ENCODE measurements around the gene PPP1R13B. TPM values are rescaled to one million over a fixed set of nuclear protein-coding genes. Genes with fewer than 3 reads are reported as not detected.

Gene PPP1R13B
- total RNA-seq, 3 donors from 2014 or later = 6.4 to 21.8 (median 18.4) TPM

DNA sequence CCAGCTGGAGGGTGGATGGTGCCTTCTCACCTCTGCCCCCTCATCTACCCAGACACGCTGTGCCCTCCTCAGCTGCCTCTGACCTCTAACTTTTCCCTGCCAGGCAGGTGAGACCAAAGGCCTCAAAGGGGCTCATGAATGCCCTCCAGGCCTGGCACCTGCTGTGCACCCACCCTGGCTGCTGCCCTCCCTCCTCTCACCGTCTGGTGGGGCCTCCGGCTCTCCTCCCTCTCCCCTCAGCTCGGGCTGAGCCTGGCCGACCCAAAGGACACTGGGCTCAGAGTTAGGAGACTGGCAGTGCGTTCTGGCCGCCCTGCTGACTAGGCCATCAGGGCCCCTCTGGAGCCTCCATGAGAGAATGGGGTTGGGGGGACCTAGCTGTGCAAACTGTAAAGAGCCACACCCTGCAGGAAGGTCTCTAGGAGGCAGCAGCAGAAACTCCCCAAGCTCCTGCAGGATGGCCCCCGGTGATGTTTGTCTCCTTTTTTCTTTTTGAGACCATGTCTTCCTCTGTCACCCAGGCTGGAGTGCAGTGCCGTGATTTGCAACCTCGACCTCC is 40.3 kb upstream of the PPP1R13B start:
- Histone ChIP-seq H3K27me3 (no peaks in the 10 kb centered on the region), H3K27ac (no peak overlapping the region), H3K4me1 (no peaks in the 10 kb centered on the region), H3K36me3 (no peaks in the 10 kb centered on the region), H3K4me3 (no peak overlapping the region), H3K9me3 (no peaks in the 10 kb centered on the region)
- no peak for DNase-seq (ENCODE audit: low spot score in 2 of 2)
- no peak for TF ChIP-seq POLR2AphosphoS5 (IDR thresholded peaks at IDR 0.05)
- TF ChIP-seq, protein P1, sequence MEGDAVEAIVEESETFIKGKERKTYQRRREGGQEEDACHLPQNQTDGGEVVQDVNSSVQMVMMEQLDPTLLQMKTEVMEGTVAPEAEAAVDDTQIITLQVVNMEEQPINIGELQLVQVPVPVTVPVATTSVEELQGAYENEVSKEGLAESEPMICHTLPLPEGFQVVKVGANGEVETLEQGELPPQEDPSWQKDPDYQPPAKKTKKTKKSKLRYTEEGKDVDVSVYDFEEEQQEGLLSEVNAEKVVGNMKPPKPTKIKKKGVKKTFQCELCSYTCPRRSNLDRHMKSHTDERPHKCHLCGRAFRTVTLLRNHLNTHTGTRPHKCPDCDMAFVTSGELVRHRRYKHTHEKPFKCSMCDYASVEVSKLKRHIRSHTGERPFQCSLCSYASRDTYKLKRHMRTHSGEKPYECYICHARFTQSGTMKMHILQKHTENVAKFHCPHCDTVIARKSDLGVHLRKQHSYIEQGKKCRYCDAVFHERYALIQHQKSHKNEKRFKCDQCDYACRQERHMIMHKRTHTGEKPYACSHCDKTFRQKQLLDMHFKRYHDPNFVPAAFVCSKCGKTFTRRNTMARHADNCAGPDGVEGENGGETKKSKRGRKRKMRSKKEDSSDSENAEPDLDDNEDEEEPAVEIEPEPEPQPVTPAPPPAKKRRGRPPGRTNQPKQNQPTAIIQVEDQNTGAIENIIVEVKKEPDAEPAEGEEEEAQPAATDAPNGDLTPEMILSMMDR (IDR thresholded peaks at IDR 0.05) = no peak
- TF ChIP-seq POLR2A (IDR thresholded peaks at IDR 0.05) = no peak
- intact Hi-C loops (cut with DNase I; ENCODE audit: low total_unique reads) = no loop called here

DNA sequence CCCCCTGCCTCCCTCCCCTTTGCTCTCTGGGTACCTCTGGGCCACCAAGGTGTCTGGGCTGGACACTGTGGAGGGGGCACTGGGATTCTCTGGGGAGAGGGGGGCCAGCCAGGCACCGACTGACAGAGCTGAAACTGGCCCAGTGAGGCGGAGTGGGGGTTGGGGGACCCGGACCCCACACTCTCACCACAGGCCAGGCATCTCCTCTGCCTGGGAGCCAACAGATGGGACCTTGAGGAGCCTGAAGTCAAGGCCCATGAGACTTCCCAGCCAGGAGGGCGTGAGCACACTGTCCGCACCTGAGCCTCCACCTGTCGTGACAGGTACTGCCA is 39.8 kb upstream of the PPP1R13B start:
- Histone ChIP-seq H3K27me3 (no peaks in the 10 kb centered on the region), H3K36me3 (no peaks in the 10 kb centered on the region), H3K4me3 (no peak overlapping the region), H3K27ac (no peak overlapping the region), H3K9me3 (no peaks in the 10 kb centered on the region), H3K4me1 (no peaks in the 10 kb centered on the region)
- DNase-seq (ENCODE audit: low spot score in 2 of 2) = no peak
- no peak for TF ChIP-seq POLR2A (IDR thresholded peaks at IDR 0.05)
- TF ChIP-seq POLR2AphosphoS5 (IDR thresholded peaks at IDR 0.05) = no peak
- TF ChIP-seq, protein P1 (IDR thresholded peaks at IDR 0.05) = no peak
- intact Hi-C loops (cut with DNase I; ENCODE audit: low total_unique reads) = no loop called here

DNA sequence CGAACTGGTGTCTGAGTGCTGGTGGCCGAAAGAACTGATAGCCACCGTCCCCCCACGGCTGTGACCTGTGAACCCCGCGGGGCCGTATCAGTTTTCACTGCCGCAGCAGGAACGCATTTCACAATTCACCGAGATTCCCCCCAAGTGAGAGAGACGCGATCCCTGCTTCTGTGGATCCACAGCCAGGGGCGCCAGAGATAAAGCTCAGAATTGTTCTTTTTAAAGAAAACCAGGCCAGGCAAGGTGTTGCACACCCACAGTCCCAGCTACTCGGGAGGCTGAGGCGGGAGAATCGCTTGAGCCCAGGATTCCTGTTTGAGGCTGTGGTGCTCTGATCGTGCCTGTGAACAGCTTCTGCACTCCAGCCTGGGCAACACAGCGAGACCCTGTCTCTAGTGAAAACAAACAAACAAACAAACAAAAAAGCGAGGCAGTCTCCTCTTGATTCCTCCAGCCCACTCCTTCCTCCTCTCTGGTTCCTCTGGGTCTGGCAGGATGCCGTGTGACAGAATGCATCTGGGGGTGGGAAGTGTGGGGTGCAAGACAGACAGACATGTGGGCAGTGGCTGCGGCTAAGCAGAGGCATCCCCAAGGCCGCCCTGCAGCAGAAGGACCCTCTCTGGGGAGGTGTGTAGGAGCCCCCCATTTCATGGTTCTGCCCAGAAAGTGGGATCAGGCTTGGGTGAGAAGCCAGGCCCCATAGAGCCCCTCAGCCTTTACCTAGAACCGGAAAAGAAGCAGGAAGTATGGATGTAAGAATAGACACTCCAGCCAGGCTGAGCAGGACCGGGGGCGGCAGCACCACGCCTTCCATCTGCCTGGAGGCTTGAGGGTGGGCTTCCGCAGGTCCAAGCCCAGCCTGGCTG is 39.2 kb upstream of the PPP1R13B start:
- Histone ChIP-seq H3K27me3 (no peaks in the 10 kb centered on the region), H3K4me3 (no peak overlapping the region), H3K4me1 (no peaks in the 10 kb centered on the region), H3K36me3 (no peaks in the 10 kb centered on the region), H3K27ac (no peak overlapping the region), H3K9me3 (no peaks in the 10 kb centered on the region)
- TF ChIP-seq POLR2A (IDR thresholded peaks at IDR 0.05) (no peak), POLR2AphosphoS5 (IDR thresholded peaks at IDR 0.05) (no peak)
- TF ChIP-seq, protein P1 (IDR thresholded peaks at IDR 0.05) = no peak
- intact Hi-C loops (cut with DNase I; ENCODE audit: low total_unique reads) = no loop called here
- no peak for DNase-seq (ENCODE audit: low spot score in 2 of 2)

DNA sequence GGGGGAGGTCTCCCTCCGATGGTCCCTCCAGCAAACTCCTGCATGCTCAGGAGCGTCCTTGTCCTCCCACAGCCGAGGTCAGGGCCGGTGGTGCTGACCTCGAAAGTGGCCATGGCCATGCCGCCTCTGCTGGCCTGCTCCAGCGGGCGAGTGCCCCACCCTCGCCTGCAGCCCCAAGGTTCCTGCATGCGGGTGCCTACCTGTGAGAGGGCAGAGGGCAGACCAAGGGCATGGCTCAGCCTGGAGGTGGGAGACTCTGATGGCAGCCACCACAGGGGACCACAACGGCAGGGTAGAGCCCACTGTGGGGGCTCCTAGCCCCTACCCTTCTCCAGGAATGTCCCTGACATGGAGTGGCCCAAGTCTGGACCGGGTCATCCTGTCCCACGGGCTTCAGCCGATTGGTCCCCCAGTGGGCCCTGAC is 38.1 kb upstream of the PPP1R13B start:
- no peaks in the 10 kb centered on the region for H3K36me3 ChIP-seq
- H3K4me3 ChIP-seq = no peak overlapping the region
- H3K27ac ChIP-seq = no peak overlapping the region
- H3K9me3 ChIP-seq = no peaks in the 10 kb centered on the region
- H3K4me1 ChIP-seq = peaks cover 9% of the 10 kb centered on the region in 2 donors
- TF ChIP-seq POLR2A (IDR thresholded peaks at IDR 0.05) = no peak
- no peak for TF ChIP-seq POLR2AphosphoS5 (IDR thresholded peaks at IDR 0.05)
- TF ChIP-seq, protein P1 (IDR thresholded peaks at IDR 0.05) = no peak
- no peaks in the 10 kb centered on the region for H3K27me3 ChIP-seq
- DNase-seq (ENCODE audit: low spot score in 2 of 2) = no peak
- intact Hi-C loops (cut with DNase I; ENCODE audit: low total_unique reads) = no loop called here

DNA sequence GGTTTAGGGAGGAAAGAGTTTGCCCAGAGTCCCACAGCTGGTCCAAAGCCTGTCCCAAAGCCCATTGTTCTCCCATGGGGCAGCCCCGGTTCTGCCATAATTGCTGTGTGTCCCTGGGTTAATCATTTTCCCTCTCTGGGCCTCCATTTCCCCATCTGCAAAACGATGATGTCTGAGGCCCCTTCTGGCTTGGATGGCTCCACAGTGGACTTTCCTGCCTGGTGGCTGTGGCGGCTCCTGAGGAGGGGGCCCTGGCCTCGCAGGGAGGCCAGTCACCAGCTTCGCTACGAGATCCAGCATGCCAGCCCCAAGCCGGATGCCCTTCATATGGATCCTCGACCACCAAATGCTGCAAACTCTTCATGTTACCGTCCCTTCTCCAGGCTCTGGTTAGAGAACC is 37.5 kb upstream of the PPP1R13B start:
- no peak overlapping the region for H3K27ac ChIP-seq
- no peaks in the 10 kb centered on the region for H3K27me3 ChIP-seq
- intact Hi-C loops (cut with DNase I; ENCODE audit: low total_unique reads) = no loop called here
- H3K4me3 ChIP-seq = no peak overlapping the region
- H3K9me3 ChIP-seq = no peaks in the 10 kb centered on the region
- no peak for DNase-seq (ENCODE audit: low spot score in 2 of 2)
- TF ChIP-seq POLR2AphosphoS5 (IDR thresholded peaks at IDR 0.05) = no peak
- no peak for TF ChIP-seq POLR2A (IDR thresholded peaks at IDR 0.05)
- TF ChIP-seq, protein P1 (IDR thresholded peaks at IDR 0.05) = no peak
- no peaks in the 10 kb centered on the region for H3K36me3 ChIP-seq
- H3K4me1 ChIP-seq = peaks cover 10 to 12% of the 10 kb centered on the region in 2 donors

Data from breast epithelium (tissue), 4 donors.